MM.1S (cell line): ENCODE data around the gene CSNK1G3.

ENCODE experiments used
- DNase-seq: peaks from one replicate; pipeline ENCODE4 v3.0.0-alpha.2; 2015
- H2AFZ ChIP-seq: fragments of 300-600 bp; sonication (generic); 2 replicates; pipeline ENCODE4 v1.6.0; 2016; ENCODE audit warnings: antibody characterized with exemption, low read length
- H3F3A ChIP-seq: fragments of 300-600 bp; sonication (generic); 2 replicates; pipeline ENCODE4 v1.6.1; 2016; ENCODE audit warnings: mild to moderate bottlenecking, antibody characterized with exemption, low read length, moderate library complexity, mixed read lengths; ENCODE audit not compliant: insufficient read depth
- H3K27ac ChIP-seq: fragments of 300-600 bp; sonication (generic); 2 replicates; pipeline ENCODE4 v1.5.1; 2016; ENCODE audit warnings: mild to moderate bottlenecking, low read length
- H3K27me3 ChIP-seq: fragments of 300-600 bp; sonication (generic); replicated peaks from 2 replicates; pipeline ENCODE4 v1.6.0; 2016; ENCODE audit warnings: low read length; ENCODE audit not compliant: insufficient read depth
- H3K36me3 ChIP-seq: fragments of 300-600 bp; sonication (generic); replicated peaks from 2 replicates; pipeline ENCODE4 v1.6.1; 2016; ENCODE audit warnings: mild to moderate bottlenecking, low read length, mixed read lengths; ENCODE audit not compliant: insufficient read depth
- H3K4me1 ChIP-seq: fragments of 300-600 bp; sonication (generic); 2 replicates; pipeline ENCODE4 v1.6.1; 2016; ENCODE audit warnings: low read length, mixed read lengths
- H3K4me2 ChIP-seq: fragments of 300-600 bp; sonication (generic); 2 replicates; pipeline ENCODE4 v1.6.0; 2016; ENCODE audit warnings: low read depth, low read length
- H3K4me3 ChIP-seq: fragments of 300-600 bp; sonication (generic); 2 replicates; pipeline ENCODE4 v1.5.1; 2016; ENCODE audit warnings: low read length, mixed read lengths
- H3K79me2 ChIP-seq: fragments of 300-600 bp; sonication (generic); 2 replicates; pipeline ENCODE4 v1.6.1; 2016; ENCODE audit warnings: mixed run types, low read length, mixed read lengths
- H3K9ac ChIP-seq: fragments of 300-600 bp; sonication (generic); 2 replicates; pipeline ENCODE4 v1.6.1; 2016; ENCODE audit warnings: low read length, mixed read lengths
- H3K9me2 ChIP-seq: fragments of 300-600 bp; sonication (generic); replicated peaks from 2 replicates; pipeline ENCODE4 v1.6.1; 2016; ENCODE audit warnings: mild to moderate bottlenecking, low read length, mixed read lengths; ENCODE audit not compliant: insufficient read depth
- H3K9me3 ChIP-seq: fragments of 300-600 bp; sonication (generic); replicated peaks from 2 replicates; pipeline ENCODE4 v1.6.1; 2016; ENCODE audit warnings: mild to moderate bottlenecking, low read length, mixed read lengths; ENCODE audit not compliant: insufficient read depth
- H4K20me1 ChIP-seq: fragments of 300-600 bp; sonication (generic); 2 replicates; pipeline ENCODE4 v1.6.1; 2016; ENCODE audit warnings: mild to moderate bottlenecking, low read length, moderate library complexity, mixed read lengths; ENCODE audit not compliant: insufficient read depth
- EZH2 ChIP-seq: fragments of 300-600 bp; sonication (generic); optimal IDR thresholded peaks from 2 replicates; pipeline ENCODE3; 2017; ENCODE audit warnings: low read depth, mild to moderate bottlenecking, antibody characterized with exemption, low read length, mixed read lengths
- EZH2phosphoT487 ChIP-seq: fragments of 300-600 bp; sonication (generic); IDR thresholded peaks from 2 replicates; pipeline ENCODE4 v1.6.1; 2018; ENCODE audit warnings: antibody characterized with exemption, low read length
- TF ChIP-seq, protein P1 (sequence below): fragments of 300-600 bp; sonication (generic); IDR thresholded peaks from 2 replicates; pipeline ENCODE4 v1.5.1; 2016; ENCODE audit warnings: antibody characterized with exemption, low read length, mixed read lengths

CSNK1G3 gene

DNA sequence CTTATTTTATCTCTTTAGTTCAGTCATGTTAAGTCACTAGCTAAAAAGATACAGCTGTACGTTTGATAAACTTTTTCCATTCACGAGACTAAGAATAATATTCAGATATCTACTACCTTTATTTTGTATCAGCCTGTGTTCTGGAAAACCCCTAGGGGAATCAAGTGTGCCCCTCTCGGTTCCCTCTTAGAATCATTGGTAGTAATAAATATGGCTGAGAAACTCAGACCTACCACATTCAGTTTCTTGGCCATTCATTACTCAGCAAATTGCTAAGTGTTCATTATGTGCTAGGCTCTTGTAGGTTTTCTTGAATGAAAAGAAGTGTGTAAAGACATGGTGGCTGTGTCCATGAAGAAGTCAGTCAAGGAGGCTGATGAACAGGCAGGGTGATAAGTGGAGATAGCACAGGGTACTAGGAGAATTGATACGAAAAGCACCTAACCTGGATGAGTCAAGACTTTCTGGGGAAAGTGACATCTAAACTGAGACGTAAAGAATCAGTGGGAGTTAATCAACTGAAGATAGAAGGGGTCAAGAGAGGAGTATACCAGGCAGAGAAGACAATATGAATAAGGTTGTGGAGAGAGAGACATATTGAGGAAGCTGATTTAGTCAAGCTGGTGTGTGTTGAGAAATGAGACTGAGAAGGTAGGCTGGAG lies 86.2 kb downstream of the CSNK1G3 start:
- Histone ChIP-seq H3K36me3 (no peaks in the 10 kb centered on the region), H3K4me1 (no peaks in the 10 kb centered on the region), H3K27me3 (no peaks in the 10 kb centered on the region), H3K4me2 (no peak overlapping the region), H3K79me2 (no peaks in the 10 kb centered on the region), H4K20me1 (no peaks in the 10 kb centered on the region), H3K4me3 (no peak overlapping the region), H3F3A (no peaks in the 10 kb centered on the region), H3K27ac (no peak overlapping the region), H2AFZ (no peak overlapping the region), H3K9me3 (no peaks in the 10 kb centered on the region), H3K9ac (no peak overlapping the region), H3K9me2 (no peaks in the 10 kb centered on the region)
- TF ChIP-seq EZH2 (no peak), EZH2phosphoT487 (no peak)
- TF ChIP-seq, protein P1, sequence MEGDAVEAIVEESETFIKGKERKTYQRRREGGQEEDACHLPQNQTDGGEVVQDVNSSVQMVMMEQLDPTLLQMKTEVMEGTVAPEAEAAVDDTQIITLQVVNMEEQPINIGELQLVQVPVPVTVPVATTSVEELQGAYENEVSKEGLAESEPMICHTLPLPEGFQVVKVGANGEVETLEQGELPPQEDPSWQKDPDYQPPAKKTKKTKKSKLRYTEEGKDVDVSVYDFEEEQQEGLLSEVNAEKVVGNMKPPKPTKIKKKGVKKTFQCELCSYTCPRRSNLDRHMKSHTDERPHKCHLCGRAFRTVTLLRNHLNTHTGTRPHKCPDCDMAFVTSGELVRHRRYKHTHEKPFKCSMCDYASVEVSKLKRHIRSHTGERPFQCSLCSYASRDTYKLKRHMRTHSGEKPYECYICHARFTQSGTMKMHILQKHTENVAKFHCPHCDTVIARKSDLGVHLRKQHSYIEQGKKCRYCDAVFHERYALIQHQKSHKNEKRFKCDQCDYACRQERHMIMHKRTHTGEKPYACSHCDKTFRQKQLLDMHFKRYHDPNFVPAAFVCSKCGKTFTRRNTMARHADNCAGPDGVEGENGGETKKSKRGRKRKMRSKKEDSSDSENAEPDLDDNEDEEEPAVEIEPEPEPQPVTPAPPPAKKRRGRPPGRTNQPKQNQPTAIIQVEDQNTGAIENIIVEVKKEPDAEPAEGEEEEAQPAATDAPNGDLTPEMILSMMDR, result no peak
- DNase-seq, result no peak

DNA sequence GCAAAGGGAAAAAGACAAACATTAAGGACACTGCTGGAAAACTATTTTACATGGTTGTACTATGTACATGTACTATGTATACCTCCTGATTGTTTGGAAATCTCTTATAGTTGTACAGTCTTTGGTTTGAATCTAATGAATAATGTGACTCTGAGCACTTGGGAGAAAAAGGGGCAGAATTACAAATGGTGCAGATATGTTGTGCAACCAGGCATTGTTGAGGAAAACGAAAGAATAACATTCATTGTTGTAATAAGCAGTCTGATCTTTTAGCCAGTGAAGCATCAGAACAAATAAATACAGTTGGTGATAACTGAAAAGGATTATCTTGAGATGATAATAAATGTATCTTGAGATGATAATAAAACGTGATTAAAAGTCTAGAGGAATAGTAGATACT lies 87.2 kb downstream of the CSNK1G3 start:
- Histone ChIP-seq H3K9me2 (no peaks in the 10 kb centered on the region), H3K9me3 (no peaks in the 10 kb centered on the region), H3K27ac (no peak overlapping the region), H3K79me2 (no peaks in the 10 kb centered on the region), H3K4me3 (no peak overlapping the region), H3K27me3 (no peaks in the 10 kb centered on the region), H3K4me1 (no peaks in the 10 kb centered on the region), H3K36me3 (no peaks in the 10 kb centered on the region), H3K9ac (no peak overlapping the region), H3F3A (no peaks in the 10 kb centered on the region), H3K4me2 (no peak overlapping the region), H2AFZ (no peak overlapping the region), H4K20me1 (no peaks in the 10 kb centered on the region)
- no peak for DNase-seq
- TF ChIP-seq EZH2, result no peak
- TF ChIP-seq, protein P1, result no peak
- TF ChIP-seq EZH2phosphoT487, result no peak

DNA sequence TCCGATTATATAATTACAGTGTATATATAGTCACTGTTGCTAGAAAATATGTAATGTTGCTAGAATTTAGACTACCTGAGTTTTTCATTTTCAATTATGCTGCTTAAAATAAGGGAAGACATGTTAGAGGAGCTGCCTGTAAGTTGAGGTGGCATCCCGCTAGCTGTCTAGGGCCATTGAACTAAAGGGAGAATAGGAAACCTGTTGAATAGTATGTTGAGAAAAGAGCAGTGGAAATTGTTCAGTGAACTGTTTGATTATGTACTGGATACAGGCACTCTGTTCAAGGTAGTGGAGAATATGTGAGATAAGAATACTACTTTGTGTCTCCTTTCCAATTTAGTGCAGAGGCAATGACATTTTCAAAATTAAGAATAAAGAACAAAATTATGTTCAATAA lies 89.6 kb downstream of the CSNK1G3 start:
- H3K27ac ChIP-seq, result no peak overlapping the region
- no peak overlapping the region for H2AFZ ChIP-seq
- no peak overlapping the region for H3K4me2 ChIP-seq
- H3F3A ChIP-seq, result no peaks in the 10 kb centered on the region
- no peak overlapping the region for H3K4me3 ChIP-seq
- no peaks in the 10 kb centered on the region for H3K4me1 ChIP-seq
- TF ChIP-seq, protein P1, result no peak
- TF ChIP-seq EZH2, result no peak
- TF ChIP-seq EZH2phosphoT487, result no peak
- no peak overlapping the region for H3K9ac ChIP-seq
- H3K79me2 ChIP-seq, result no peaks in the 10 kb centered on the region
- H3K36me3 ChIP-seq, result no peaks in the 10 kb centered on the region
- no peaks in the 10 kb centered on the region for H3K9me3 ChIP-seq
- H3K27me3 ChIP-seq, result no peaks in the 10 kb centered on the region
- no peak for DNase-seq
- H3K9me2 ChIP-seq, result no peaks in the 10 kb centered on the region
- no peaks in the 10 kb centered on the region for H4K20me1 ChIP-seq
